Activated CD8-positive, alpha-beta memory T cell treated with anti-CD3 and anti-CD28 coated beads, Interleukin-2, amount 50 U/mL, for 1 hour (primary cell): ENCODE data around the gene CPEB1.
"Not testable (repeated sequence)": the region's sequence is repeated elsewhere in the genome, so short reads cannot be mapped to it uniquely, and the experiment has no call there.

Source experiments
- DNase-seq: peaks from one replicate; pipeline ENCODE4 v3.0.0-alpha.2; 2020; ENCODE audit errors: extremely low read depth

CPEB1 gene

GRCh38 chr15:82545002-82545401 is 102.2 kb downstream of the CPEB1 start:
- no peak for DNase-seq

- DNase-seq = no peak
Measured at GRCh38 chr15:82544431-82544830, 102.7 kb downstream of the CPEB1 start.

GRCh38 chr15:82543160-82543559 is 104.0 kb downstream of the CPEB1 start:
- DNase-seq = no peak

DNA sequence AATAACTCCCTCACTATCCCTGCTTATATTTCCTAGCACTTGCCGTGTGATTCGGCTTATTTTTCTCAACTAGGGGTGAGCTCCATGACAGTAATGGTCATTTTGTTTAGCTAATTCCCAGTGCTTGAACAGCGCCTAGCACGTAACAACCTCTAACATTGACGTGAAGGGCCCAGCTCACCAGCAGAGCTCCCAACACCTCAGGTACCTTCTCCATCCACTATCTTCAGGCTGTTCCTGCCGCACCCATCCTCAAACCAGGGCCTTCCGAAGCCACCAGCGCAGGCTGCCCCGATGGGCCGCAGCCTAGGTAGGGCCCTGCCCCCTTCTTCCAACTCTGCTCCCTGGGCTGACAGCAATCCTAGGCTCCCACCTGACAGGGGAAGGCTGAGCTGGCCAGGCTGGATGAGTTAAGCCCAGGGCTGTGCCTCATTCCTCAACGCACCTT is 106.2 kb downstream of the CPEB1 start:
- DNase-seq = no peak

- DNase-seq = peak; percentile 89
Measured at GRCh38 chr15:82540055-82540983, 106.8 kb downstream of the CPEB1 start, which contains the start of gene RPS17. TSS of gene RPS17 (minus strand) at chr15:82540457. CDS start at chr15:82540428, 29 bp downstream.

DNA sequence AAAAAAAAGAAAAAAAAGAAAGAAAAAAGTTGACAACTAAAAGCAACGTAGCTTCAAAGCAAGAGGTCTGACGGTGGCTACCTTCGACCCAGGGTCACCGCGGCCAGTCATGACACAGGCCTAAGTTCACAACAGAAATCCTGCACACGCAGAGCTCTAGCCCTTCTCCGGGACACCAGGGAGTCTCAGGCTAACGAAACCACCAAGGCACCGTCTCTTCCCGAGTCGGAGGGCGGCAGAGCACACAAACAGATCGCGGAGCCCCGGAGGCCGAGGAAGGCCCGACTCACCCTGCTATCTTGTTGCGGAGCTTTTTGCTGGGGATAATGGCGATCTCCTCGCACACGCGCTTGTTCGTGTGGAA is 107.5 kb downstream of the CPEB1 start:
- no peak for DNase-seq

- DNase-seq = no peak
Measured at GRCh38 chr15:82538961-82539690, 108.0 kb downstream of the CPEB1 start.

GRCh38 chr15:82537351-82537908 is 109.7 kb downstream of the CPEB1 start:
- no peak for DNase-seq

GRCh38 chr15:82536409-82537350 is 110.5 kb downstream of the CPEB1 start:
- no peak for DNase-seq

- no peak for DNase-seq
Measured at GRCh38 chr15:82535566-82536408, 111.4 kb downstream of the CPEB1 start.

DNA sequence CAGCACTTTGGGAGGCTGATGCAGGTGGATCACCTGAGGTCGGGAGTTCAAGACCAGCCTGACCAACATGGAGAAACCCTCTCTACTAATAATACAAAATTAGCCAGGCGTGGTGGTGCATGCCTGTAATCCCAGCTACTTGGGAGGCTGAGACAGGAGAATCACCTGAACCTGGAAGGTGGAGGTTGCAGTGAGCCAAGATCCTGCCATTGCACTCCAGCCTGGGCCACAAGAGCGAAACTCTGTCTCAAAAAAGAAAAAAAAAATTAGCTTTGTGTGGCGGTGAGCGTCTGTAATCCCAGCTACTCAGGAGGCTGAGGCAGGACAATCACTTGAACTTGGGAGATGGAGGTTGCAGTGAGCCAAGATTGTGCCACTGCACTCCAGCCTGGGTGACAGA is 112.0 kb downstream of the CPEB1 start:
- not testable (repeated sequence) for DNase-seq

DNA sequence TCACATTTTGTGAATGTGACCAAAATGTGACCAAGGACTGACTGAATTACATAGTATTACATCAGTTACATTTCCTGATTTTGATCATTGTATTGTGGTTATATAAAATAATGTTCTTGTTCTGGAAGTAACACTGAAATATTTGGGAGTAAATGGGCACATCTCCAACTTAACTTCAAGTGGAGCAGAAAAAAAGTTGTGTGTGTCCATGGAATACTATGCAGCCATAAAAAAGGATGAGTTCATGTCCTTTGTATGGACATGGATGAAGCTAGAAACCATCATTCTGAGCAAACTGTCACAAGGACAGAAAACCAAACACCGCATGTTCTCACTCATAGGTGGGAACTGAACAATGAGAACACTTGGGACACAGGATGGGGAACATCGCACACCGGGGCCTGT is 112.7 kb downstream of the CPEB1 start:
- DNase-seq = not testable (repeated sequence)

DNA sequence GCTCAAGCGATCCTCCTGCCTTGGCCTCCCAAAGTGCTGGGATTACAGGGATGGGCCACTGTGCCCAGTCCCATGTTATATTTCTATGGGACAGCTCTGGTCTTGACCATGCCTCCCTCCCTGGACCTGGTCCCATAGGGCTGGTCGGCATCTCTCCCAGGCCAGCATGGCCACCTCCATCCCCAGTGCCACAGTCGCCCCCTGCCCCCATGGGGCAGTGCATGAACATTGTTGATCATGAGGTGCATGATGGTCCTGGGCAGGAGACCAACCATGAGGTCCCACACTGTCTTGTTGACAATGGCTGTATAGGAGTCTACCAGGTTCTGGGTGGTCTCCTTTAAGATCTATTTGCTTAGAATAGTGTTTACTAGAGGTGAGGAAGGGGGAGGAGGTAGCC is 113.4 kb downstream of the CPEB1 start:
- DNase-seq = no peak

DNA sequence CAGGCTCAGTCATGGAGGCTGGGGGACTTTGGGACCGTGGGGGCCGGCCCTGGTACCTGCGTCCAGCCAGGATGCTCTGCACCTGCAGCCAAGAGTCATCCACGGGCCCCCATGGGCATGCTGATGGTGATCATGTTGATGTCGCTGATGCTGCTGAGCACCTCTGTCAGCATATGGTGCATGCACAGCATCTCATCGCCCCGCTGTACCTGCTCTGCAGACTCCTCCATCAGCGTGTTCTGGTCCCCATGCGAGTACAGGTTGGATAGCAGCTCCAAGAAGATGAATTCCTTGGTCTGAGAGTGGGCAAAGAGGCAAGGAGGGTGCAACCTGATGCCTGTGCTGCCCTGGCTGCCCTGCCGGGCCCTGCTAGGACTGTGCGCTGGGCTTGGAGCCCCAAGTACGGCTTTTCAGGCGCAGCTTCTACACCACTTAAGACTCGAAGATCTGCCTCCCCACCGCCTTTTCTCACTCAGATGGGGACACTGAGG is 114.1 kb downstream of the CPEB1 start:
- no peak for DNase-seq

DNA sequence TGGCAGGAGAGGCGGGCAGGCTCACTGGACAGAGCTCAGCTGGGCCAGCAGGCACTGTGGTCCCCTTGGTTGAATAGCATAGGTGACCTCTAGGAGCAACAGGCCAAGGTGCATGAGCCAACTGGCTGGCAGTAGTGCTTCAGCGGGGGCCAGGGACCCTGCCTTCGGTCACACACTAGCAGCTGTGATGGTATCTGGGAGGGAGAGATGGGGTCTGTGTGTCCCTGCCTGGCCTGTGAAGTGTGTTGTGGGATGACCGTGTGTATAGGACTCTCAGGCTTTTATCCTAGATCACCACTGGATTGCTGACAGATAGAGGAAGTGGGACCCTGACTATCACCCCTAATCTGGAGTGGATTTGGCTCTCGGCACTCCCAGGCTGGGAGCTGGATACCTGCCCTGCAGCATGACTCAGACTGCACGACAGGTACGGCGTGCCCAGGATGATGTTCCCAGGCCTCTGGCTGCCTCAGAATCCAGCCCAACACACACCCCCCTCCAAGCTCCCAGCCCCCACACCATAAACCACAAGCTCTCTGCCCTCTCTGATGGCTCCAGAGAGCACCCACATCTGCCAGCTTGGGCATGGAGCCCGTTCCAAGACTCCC is 114.7 kb downstream of the CPEB1 start:
- no peak for DNase-seq

GRCh38 chr15:82531496-82532382 is 115.4 kb downstream of the CPEB1 start:
- DNase-seq = no peak

DNA sequence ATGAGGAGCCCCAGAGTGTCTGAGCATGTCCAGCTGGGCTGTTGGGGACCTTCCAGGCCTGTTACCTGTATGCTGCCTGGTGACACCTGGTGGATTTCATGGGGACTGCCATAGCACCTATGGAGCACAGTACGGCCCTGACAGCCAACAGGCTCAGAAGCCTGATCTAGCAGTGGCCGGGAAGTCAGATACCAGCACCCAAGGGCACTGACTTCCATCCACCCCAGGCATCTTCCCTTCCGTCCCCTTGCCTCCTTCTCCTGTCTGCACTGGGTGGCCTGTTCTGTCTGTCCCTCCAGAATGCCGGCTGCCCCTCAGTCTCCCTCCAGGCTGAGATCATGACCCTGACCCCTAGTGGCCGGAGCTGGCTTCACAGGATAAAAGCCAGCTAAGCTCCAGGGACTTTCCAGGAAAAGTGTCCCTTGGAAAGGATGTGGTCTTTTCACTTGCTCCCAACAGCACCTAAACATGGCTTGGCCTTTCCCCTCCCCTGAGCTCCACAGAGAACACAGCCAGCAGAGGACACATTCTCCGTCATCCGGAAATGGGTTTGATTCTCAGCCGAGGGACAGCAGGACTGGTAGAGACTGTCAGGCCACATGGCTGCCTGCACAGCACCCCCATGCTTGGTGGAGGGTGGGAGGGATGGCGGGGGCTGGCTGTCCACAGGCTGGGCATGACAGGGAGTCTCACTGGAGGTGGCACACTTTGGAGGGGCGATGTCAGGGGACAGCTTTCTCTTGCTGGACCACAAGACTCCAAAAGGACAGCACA is 116.4 kb downstream of the CPEB1 start:
- DNase-seq = peak; percentile 26

DNA sequence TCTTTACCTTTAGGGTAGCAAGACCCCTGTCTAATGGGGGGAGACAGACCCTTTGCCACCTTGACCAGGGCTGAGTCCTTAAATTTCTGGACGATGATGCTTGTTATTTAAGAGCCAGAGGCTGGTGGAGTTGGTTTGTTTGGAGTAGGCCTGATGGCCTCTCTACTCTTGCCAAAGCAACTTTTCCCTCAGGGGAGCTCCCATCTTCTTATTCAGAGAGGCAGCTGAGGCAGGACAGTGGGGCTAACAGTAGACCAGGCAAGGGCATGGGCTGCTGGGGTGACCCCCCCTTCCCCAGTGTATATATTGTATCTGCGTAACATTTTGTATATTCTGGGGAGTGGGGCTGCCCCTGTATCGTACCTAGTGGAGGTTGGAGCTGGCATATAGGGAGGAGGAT is 117.2 kb downstream of the CPEB1 start:
- no peak for DNase-seq
